ENCODE measurements around the gene FZD7. TPM values are rescaled to one million over a fixed set of nuclear protein-coding genes. Genes with fewer than 3 reads are reported as not detected.

Gene FZD7
- total RNA-seq, 2 experiments from 2014 or later = 0.17 to 0.25 TPM

DNA sequence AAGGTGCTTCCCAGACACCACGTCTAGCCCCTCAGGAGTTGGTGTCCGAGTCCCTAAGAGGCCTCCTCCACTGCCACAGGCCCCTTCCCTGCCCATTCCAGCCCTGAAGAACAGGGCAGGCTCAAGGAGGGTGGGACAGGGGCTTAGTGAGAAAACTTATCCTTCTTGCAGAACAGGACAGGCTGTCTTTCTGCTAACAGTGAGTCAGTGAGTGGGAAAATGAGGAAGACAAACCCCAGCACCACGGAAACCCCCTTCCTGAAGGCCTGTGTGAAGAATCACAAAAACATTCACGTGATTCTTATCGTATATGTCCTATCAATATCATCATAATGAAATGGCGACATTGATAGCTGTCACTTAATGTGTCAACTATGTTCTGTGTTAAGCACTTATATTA is 9.8 kb downstream of the FZD7 start:
- intact Hi-C loops (cut with DNase I, micrococcal nuclease) = no loop called here
- Mint-ChIP-seq H3K9me3 (no peaks in the 10 kb centered on the region), H3K27ac (no peak overlapping the region), H3K36me3 (ENCODE audit: low read depth) (no peaks in the 10 kb centered on the region), H3K27me3 (peaks cover 48% of the 10 kb centered on the region), H3K4me1 (ENCODE audit: low read depth) (peaks cover 7% of the 10 kb centered on the region), H3K4me3 (no peak overlapping the region)
- H3K27me3 ChIP-seq (ENCODE audit: control insufficient read depth in 1 of 2, insufficient read depth in 2 of 2, low read length in 2 of 2) = peaks cover 23 to 34% of the 10 kb centered on the region in 2 experiments
- H3K4me1 ChIP-seq (ENCODE audit: insufficient read depth, low read length) = no peaks in the 10 kb centered on the region
- CTCF ChIA-PET = no interaction called here
- no peaks in the 10 kb centered on the region for H3K36me3 ChIP-seq (ENCODE audit: insufficient read depth, low read length)
- DNase-seq (peak in 2 of 14 experiments; percentile 20 to 30), ATAC-seq (ENCODE audit: poor library complexity) (no peak)
- TF ChIP-seq, protein P1, sequence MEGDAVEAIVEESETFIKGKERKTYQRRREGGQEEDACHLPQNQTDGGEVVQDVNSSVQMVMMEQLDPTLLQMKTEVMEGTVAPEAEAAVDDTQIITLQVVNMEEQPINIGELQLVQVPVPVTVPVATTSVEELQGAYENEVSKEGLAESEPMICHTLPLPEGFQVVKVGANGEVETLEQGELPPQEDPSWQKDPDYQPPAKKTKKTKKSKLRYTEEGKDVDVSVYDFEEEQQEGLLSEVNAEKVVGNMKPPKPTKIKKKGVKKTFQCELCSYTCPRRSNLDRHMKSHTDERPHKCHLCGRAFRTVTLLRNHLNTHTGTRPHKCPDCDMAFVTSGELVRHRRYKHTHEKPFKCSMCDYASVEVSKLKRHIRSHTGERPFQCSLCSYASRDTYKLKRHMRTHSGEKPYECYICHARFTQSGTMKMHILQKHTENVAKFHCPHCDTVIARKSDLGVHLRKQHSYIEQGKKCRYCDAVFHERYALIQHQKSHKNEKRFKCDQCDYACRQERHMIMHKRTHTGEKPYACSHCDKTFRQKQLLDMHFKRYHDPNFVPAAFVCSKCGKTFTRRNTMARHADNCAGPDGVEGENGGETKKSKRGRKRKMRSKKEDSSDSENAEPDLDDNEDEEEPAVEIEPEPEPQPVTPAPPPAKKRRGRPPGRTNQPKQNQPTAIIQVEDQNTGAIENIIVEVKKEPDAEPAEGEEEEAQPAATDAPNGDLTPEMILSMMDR (IDR thresholded peaks at IDR 0.05) = no peak
- POLR2A ChIA-PET = no interaction called here
- no peaks in the 10 kb centered on the region for H3K9me3 ChIP-seq (ENCODE audit: control insufficient read depth in 1 of 2, insufficient read depth in 1 of 2, low read length in 2 of 2)
- H3K4me3 ChIP-seq (ENCODE audit: low read length) = no peak overlapping the region
- H3K27ac ChIP-seq (ENCODE audit: low read depth in 1 of 2, low read length in 2 of 2) = no peak overlapping the region

DNA sequence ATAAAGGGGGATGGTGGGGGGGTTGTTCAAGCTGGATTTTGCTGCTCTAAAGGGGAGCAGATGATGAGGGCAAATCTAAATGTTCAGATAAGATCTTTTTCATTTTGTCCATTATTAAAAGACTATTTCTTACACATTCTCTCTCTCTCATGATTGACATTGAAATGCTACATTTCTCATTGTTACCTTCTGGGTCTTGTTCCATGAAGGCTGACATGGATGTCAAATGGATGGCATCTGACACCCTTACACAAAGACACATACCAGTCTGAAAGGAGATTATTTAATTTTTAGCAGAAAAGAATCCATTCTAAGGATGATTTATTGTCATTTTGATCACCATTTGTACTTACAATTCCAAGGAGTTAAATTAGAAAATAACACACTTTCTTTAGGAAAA is 11.1 kb downstream of the FZD7 start:
- TF ChIP-seq, protein P1 (IDR thresholded peaks at IDR 0.05) = no peak
- Histone ChIP-seq H3K36me3 (ENCODE audit: insufficient read depth, low read length) (no peaks in the 10 kb centered on the region), H3K9me3 (ENCODE audit: control insufficient read depth in 1 of 2, insufficient read depth in 1 of 2, low read length in 2 of 2) (no peaks in the 10 kb centered on the region), H3K27me3 (ENCODE audit: control insufficient read depth in 1 of 2, insufficient read depth in 2 of 2, low read length in 2 of 2) (peaks cover 17 to 25% of the 10 kb centered on the region in 2 experiments), H3K27ac (ENCODE audit: low read depth in 1 of 2, low read length in 2 of 2) (no peak overlapping the region), H3K4me1 (ENCODE audit: insufficient read depth, low read length) (no peaks in the 10 kb centered on the region), H3K4me3 (ENCODE audit: low read length) (no peak overlapping the region)
- POLR2A ChIA-PET = no interaction called here
- ATAC-seq (ENCODE audit: poor library complexity) (no peak), DNase-seq (no peak)
- no peaks in the 10 kb centered on the region for H3K9me3 Mint-ChIP-seq
- H3K27me3 Mint-ChIP-seq = peaks cover 48% of the 10 kb centered on the region
- no peak overlapping the region for H3K27ac Mint-ChIP-seq
- H3K36me3 Mint-ChIP-seq (ENCODE audit: low read depth) = no peaks in the 10 kb centered on the region
- peaks cover under 1% of the 10 kb centered on the region for H3K4me1 Mint-ChIP-seq (ENCODE audit: low read depth)
- no peak overlapping the region for H3K4me3 Mint-ChIP-seq
- CTCF ChIA-PET = no interaction called here
- intact Hi-C loops (cut with DNase I, micrococcal nuclease) = no loop called here

DNA sequence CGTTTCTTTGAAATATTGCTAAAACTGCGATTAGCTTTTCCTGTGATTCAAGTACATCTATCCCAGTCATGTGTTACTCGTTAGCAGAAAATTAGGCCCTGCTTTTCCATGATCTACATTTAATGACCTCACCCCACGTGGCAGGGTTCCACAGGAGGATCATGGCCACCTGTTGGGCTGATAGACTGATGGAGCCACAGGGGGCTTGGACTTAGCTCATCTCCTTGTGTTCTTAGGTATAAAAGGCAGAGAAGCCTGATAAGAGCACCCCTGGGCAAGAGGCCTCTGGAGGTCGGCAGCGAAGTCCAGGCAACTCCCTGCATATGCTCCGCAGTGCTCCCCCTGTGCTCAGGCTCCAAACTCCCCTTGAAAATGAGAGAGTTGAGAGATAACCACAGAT is 12.9 kb downstream of the FZD7 start:
- TF ChIP-seq, protein P1 (IDR thresholded peaks at IDR 0.05) = no peak
- H3K4me1 ChIP-seq (ENCODE audit: insufficient read depth, low read length) = no peaks in the 10 kb centered on the region
- H3K4me3 ChIP-seq (ENCODE audit: low read length) = no peak overlapping the region
- Mint-ChIP-seq H3K36me3 (ENCODE audit: low read depth) (no peaks in the 10 kb centered on the region), H3K9me3 (no peaks in the 10 kb centered on the region), H3K4me1 (ENCODE audit: low read depth) (no peaks in the 10 kb centered on the region), H3K4me3 (no peak overlapping the region), H3K27ac (no peak overlapping the region), H3K27me3 (peaks cover 57% of the 10 kb centered on the region)
- no peaks in the 10 kb centered on the region for H3K36me3 ChIP-seq (ENCODE audit: insufficient read depth, low read length)
- intact Hi-C loops (cut with DNase I, micrococcal nuclease) = no loop called here
- DNase-seq (no peak), ATAC-seq (ENCODE audit: poor library complexity) (no peak)
- H3K9me3 ChIP-seq (ENCODE audit: control insufficient read depth in 1 of 2, insufficient read depth in 1 of 2, low read length in 2 of 2) = no peaks in the 10 kb centered on the region
- H3K27ac ChIP-seq (ENCODE audit: low read depth in 1 of 2, low read length in 2 of 2) = no peak overlapping the region
- H3K27me3 ChIP-seq (ENCODE audit: control insufficient read depth in 1 of 2, insufficient read depth in 2 of 2, low read length in 2 of 2) = peaks cover 9 to 12% of the 10 kb centered on the region in 2 experiments
- POLR2A ChIA-PET = no interaction called here
- CTCF ChIA-PET = no interaction called here
